Bronchial epithelial cell (primary cell): Measurements from ENCODE around the gene CPNE5. TPM values are rescaled to one million over a fixed set of nuclear protein-coding genes. Genes with fewer than 3 reads are reported as not detected.

Experiments used
- DNase-seq: peaks from one replicate; pipeline ENCODE4 v3.0.0-alpha.2; 2010; ENCODE audit warnings: low read depth
- FAIRE-seq: peaks from 2 replicates; lab custom pipeline; 2011; peaks lifted over from hg19 to GRCh38; lab: Jason Lieb, UNC
- H3K27me3 ChIP-seq: 2 replicates; pipeline ENCODE4 v1.5.1; 2011; ENCODE audit warnings: low read length; ENCODE audit not compliant: control insufficient read depth, insufficient read depth
- H3K36me3 ChIP-seq: 2 replicates; pipeline ENCODE4 v1.5.1; 2011; ENCODE audit warnings: low read length; ENCODE audit not compliant: control insufficient read depth, insufficient read depth
- H3K4me3 ChIP-seq: 2 replicates; pipeline ENCODE4 v1.5.1; 2011; ENCODE audit warnings: mild to moderate bottlenecking, low read depth, low read length, control low read depth
- total RNA-seq: library from RNA; depleted of rRNA; stranded (reverse); fragments of >200 nt; gene quantifications from 2 replicates; pipeline ENCODE4 v1.2.1, GENCODE V29; 2014
- TF ChIP-seq, protein P1 (sequence below): IDR thresholded peaks from 2 replicates; pipeline ENCODE4 v1.5.1; 2011; ENCODE audit warnings: mild to moderate bottlenecking, moderate library complexity, low read length, control low read depth, inconsistent platforms; ENCODE audit not compliant: insufficient read depth, severe bottlenecking

CPNE5 gene
- total RNA-seq, 1 donor from 2014 or later: not detected

- DNase-seq (no peak), FAIRE-seq (no peak)
- H3K27me3 ChIP-seq: peaks cover 4% of the 10 kb centered on the region
- no peak overlapping the region for H3K4me3 ChIP-seq
- TF ChIP-seq, protein P1, sequence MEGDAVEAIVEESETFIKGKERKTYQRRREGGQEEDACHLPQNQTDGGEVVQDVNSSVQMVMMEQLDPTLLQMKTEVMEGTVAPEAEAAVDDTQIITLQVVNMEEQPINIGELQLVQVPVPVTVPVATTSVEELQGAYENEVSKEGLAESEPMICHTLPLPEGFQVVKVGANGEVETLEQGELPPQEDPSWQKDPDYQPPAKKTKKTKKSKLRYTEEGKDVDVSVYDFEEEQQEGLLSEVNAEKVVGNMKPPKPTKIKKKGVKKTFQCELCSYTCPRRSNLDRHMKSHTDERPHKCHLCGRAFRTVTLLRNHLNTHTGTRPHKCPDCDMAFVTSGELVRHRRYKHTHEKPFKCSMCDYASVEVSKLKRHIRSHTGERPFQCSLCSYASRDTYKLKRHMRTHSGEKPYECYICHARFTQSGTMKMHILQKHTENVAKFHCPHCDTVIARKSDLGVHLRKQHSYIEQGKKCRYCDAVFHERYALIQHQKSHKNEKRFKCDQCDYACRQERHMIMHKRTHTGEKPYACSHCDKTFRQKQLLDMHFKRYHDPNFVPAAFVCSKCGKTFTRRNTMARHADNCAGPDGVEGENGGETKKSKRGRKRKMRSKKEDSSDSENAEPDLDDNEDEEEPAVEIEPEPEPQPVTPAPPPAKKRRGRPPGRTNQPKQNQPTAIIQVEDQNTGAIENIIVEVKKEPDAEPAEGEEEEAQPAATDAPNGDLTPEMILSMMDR: no peak
- H3K36me3 ChIP-seq: no peaks in the 10 kb centered on the region
These were observed 32.1 kb downstream of the CPNE5 start for GRCh38 chr6:36807143-36807542.

- TF ChIP-seq, protein P1: no peak
- FAIRE-seq: no peak
- H3K36me3 ChIP-seq: no peaks in the 10 kb centered on the region
- DNase-seq: no peak
- peaks cover 4% of the 10 kb centered on the region for H3K27me3 ChIP-seq
- no peak overlapping the region for H3K4me3 ChIP-seq
These were observed 33.3 kb downstream of the CPNE5 start for GRCh38 chr6:36805917-36806316.

DNA sequence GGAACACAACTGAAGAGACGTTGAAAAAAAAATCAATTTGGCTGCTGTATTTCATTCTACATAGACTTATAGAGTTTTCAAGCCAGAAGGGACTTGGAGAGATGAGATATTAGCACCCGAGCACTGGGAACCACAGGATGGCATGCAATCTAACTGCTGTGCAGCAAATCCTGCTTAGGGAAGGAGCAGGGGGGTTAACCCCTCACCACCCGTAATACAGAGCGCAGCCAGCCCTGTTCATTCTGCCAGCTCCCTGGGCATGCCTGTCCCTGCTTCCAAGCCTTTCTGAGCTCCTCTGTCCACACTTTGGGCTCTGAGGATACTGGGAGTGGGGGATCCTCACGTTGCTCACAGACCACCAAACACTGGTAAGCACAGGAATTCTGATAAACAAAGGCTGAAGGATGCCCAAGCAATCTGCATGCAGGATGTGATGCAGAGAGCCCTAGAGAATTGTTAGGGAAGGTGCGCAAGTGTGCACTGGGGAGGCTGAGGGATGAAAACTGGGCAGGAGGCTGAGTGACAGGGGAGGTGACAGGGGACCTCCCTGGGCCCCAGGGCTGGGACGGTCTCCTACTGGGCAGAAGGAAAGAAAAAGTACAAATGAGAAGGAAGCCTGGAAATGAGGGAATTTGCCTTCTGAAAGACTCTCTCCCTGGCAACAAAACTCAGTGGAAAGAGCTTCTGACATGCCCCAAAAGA, 34.0 kb downstream of the CPNE5 start:
- no peak overlapping the region for H3K4me3 ChIP-seq
- H3K36me3 ChIP-seq: no peaks in the 10 kb centered on the region
- DNase-seq: no peak
- H3K27me3 ChIP-seq: peaks cover 4% of the 10 kb centered on the region
- TF ChIP-seq, protein P1: no peak
- no peak for FAIRE-seq

DNA sequence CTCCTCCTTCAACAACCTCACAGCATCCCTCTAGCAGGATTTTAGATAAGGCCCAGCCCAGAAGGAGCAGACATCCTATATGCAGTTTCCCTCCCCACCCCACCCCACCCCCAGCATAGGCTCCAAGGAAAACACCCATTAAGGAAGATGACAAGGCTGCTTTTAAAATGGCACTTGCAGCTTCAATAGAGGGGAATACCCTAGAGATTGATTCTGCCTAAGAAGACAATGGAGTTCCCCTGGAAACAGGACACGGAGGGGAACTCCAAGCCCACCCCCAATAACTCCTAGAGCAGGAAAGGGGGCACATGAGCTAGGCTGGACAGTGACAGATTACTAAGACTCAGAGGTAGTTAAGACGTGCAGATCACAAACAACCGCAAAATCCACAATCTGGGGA, 34.7 kb downstream of the CPNE5 start:
- peaks cover 4% of the 10 kb centered on the region for H3K27me3 ChIP-seq
- no peak for FAIRE-seq
- no peak for DNase-seq

DNA sequence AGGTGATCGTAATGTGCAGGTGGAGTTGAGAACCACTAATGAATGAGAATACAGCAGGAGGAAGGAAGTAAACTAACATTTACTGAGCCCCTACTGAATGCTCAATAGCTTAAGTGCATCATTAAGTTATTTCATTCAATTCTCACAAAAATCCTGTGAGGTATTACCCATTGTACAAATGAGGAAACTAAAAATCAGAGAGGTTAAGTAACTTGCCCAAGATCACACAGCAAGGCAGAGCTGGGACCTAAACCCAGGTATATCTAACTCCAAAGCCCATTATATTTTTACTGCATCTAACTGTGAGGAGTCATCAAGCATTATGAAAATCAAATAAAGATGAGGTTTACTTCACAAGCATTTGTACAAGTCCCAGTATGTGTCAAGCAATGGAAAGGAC, 35.3 kb downstream of the CPNE5 start:
- FAIRE-seq (no peak), DNase-seq (no peak)
- no peaks in the 10 kb centered on the region for H3K36me3 ChIP-seq
- TF ChIP-seq, protein P1: no peak
- H3K4me3 ChIP-seq: no peak overlapping the region
- H3K27me3 ChIP-seq: peaks cover 4% of the 10 kb centered on the region

More for the DNA sequence above, 34.7 kb downstream of the CPNE5 start:
- TF ChIP-seq, protein P1: no peak
- no peak overlapping the region for H3K4me3 ChIP-seq
- H3K36me3 ChIP-seq: no peaks in the 10 kb centered on the region

GRCh38 chr6:36803482-36803881, 35.8 kb downstream of the CPNE5 start:
- FAIRE-seq: no peak
- H3K4me3 ChIP-seq: no peak overlapping the region
- TF ChIP-seq, protein P1: no peak

More at GRCh38 chr6:36803482-36803881, 35.8 kb downstream of the CPNE5 start:
- Histone ChIP-seq H3K36me3 (no peaks in the 10 kb centered on the region), H3K27me3 (peaks cover 4% of the 10 kb centered on the region)
- no peak for DNase-seq
